ENCODE results near the gene HAPLN3.

GRCh38 chr15:88876573-88876972, 18.8 kb downstream of the HAPLN3 start:
- TF ChIP-seq CTCF (IDR thresholded peaks at IDR 0.05) (no peak), POLR2A (IDR thresholded peaks at IDR 0.05) (no peak)
